Middle frontal gyrus (tissue), 1 donor: ENCODE results near the gene LRRC25.

Source experiments
- DNase-seq: peaks from one replicate; pipeline ENCODE4 v3.0.0-alpha.2; 2015; ENCODE audit warnings: low spot score; ENCODE audit errors: extremely low spot score

LRRC25 gene

DNA sequence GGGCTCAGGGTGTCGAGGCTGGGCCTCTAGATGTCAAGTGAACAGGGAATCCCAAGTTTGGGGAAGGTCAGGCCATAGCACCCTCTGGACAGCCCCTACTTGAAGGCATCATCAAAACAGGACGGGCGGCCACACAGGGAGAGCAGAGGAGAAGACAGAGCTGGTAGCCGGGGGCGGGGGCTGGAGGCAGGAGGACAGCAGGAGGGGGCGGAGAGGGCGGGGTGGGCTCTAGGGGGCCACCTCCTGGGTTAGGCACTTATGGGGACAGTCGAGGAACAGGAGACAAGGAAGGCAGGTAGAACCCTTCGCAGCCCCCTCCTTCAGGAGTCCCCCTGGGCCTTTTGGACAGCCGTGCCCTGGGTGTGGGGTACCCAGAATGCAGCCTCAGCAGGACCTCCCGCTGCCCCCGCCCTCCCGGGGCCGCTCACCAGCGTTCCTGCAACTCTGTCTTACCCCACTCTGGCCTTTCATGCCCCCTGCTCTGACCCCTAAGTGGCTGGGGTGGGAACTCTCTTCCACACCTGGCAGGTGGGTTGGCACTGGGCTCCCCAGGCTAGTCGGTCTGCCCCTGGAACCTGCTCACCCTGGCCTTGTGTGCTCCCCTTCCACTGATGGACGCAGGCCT lies 27.6 kb upstream of the LRRC25 start:
- no peak for DNase-seq

GRCh38 chr19:18424122-18424889 lies 26.9 kb upstream of the LRRC25 start:
- no peak for DNase-seq

GRCh38 chr19:18423258-18424020 lies 26.0 kb upstream of the LRRC25 start:
- no peak for DNase-seq

GRCh38 chr19:18422530-18423191 lies 25.2 kb upstream of the LRRC25 start:
- DNase-seq: no peak

DNA sequence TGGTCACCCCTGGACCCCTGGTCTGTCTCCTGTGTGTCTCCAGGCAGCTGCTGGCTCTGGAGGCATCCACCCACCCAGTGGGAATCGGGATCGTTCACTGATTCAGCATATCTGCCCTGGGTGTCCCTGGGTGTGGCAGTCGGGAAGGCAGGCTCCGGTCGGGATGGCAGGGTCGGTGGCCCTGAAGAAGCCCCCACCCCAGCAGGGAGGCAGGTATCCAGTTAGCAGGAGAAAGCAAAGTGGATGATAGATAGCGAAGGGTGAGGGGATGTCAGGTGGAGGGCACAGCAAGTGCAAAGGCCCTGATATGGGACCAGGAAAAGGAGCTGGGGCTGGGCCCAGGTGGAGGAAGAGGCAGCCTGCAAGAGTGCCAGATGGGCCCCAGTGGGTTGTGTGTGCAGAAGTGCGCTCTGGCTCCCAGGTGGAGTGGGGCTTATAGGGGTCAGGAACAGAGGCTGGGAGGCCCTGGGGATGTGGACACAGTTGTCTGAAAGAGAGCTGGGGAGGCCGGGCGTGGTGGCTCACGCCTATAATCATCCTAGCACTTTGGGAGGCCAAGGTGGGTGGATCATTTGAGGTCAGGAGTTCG lies 24.0 kb upstream of the LRRC25 start:
- no peak for DNase-seq

DNA sequence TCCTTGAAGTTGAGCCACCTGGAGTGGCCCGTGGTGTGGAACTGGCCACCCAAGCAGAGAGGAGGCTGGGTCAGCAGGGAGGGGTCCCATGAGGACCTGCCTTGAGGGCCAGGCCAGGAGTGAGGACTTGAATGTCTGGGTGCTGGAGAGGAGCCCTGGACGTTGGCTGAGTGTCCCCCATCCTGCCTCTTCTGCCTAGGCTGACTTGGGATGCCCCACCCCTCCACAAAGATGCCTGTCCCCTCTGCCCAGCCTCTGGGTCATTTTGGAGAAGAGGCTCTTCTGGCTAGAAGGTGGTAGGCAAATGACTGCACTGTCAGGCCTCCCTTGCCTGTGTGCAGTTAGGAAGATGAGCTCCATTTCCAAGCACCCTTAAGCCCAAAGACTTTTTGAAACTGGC lies 23.5 kb upstream of the LRRC25 start:
- no peak for DNase-seq

GRCh38 chr19:18419699-18420460 lies 22.5 kb upstream of the LRRC25 start:
- DNase-seq: no peak

DNA sequence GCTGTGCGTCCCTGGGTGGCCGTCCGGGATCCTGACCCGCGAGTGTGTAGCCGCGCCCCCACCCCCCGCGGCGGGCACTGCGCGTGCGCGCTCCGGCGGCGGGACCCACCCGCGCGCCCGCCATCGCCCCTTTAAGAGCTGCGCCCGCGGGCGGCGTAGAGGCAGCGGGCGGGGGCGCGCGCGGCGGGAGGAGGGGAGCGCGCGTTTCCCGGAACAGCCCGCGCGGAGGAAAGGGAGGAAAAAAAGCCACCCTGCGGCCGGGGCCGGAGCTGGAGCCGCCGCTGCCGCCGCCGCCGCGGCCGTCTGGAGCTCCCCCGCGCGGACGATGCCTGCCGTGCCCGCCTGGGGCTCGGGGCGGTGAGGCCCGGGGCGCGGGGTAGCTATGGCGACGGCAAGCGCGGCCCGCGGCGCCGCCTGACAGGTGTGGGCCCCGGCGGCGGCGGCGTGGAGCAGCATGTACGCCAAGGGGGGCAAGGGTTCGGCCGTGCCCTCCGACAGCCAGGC lies 21.8 kb upstream of the LRRC25 start, which contains the start of gene SSBP4:
TSS of gene SSBP4 (plus strand) at position 204 of the 504 bp plus-strand sequence. CDS start at position 455, 251 bp downstream.
- DNase-seq: no peak

DNA sequence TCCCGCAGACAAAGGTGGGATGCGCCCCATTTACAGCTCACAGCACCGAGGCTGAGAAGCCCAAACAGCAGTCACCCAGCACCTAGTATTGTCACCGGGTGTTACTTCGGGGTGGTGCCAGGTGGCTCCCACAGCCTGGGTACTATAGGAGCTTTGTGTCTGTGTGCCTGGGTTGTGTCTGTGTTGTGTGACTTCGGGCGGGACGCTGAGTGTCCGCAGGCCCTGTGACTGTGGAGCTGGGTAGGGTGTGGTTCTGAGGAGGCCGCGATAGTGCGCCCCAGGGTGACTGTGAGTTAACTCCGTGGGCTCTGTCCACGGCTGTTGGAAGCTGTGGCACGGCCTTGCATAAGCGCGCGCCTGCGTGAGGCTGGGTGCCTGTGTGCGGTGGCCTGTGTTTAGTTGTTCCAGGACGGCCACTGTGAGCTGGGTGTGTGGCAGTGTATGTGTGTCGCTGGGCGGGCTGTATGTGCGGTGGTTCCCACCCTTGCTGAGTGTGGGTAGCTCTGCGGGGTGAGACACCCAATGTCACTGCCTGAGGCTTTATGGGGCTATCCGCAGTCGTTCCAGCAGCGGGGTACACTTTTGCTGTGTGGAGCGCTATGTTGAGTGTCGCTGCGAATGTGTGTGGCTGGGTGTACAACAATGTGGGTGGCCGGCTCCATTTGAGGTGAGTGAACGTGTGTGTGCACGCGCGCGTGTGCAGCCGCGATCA lies 21.2 kb upstream of the LRRC25 start:
- DNase-seq: no peak

DNA sequence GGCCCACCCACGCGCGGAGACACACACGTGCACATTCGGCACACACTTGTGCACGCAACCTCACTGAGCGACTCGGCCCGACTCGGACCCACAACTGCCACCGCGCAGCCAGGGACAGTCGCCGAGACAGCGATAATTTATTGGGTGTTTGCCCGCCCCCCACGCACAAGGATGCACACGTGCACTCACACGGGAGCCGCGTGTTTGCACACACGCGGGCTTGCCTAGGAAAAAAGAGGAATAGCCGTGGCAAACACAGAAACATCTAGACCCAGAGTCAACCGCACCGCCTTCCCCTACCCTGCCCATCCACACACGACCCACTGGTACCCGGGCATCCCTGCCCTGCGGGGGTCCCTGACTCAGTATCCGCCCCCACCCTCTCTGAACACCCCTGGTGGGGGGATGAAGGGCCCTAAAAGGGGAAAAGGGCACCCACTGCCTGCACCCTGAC lies 20.6 kb upstream of the LRRC25 start:
- no peak for DNase-seq

GRCh38 chr19:18417250-18418028 lies 20.0 kb upstream of the LRRC25 start:
- DNase-seq: no peak

GRCh38 chr19:18416778-18417249 lies 19.4 kb upstream of the LRRC25 start:
- no peak for DNase-seq

DNA sequence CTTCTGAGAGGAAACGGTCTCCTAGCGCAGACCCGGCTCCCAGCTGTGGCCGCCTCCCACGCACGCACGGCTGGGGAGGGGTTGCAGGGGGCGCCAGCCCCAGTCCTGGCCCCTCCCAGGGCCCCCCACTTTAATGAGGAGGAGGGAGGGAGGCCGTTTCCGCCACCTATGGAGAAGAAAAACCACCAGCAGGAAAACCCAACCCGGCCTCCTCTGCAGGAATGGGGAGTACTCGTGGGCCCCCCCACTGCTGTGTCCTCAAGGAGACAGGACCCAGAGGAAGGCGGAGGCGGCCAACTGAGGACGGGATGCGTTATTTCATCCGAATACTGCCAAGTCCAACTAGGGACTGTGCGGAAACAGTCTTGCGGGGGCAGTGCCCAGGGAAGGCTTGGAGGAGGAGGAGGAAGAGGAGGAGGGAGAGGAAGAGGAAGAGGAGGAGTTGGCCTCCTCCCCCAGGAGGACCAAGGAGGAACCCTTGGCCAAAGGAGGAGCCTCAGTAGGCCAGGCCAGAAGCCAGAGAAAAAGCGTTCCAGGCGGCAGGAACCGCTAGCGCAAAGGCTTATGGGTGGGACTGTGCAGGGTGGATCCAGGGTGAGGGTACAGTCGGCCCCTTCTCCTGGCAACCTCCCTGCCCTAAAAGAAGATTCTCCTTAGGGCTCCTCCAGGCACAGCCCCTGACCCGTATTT lies 17.9 kb upstream of the LRRC25 start:
- DNase-seq: no peak

DNA sequence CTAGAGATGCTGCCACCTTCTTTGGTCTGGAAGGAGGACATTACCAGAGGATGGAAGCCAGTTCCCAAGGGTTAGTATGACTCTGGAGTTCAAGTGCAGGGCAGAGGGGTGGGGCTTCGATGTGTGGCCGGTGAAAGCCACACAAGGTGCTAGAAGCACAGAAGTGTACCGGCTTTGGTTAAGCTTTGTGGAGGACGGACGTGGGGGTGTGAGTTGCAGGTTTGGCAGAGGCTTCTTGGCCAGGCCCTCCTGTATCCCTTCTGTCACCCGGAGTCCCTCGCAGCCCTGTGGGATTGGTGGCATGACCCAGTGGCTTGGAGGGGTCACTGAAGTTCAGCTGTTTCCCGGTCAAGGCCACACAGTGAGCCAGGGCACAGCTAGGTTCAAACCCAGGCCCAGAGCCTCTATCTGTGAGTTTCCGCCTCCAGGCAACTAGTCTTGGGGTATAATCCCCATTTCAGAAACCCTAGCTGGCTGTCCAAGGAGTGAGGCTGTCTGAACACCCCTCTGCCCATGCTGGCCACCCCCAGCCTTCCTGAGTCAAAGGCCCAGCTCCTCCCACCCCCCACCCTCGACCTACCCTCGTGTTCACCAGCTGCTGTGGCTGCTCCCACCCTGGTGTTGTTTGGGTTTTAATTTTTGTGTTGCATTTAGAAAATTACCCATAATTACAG lies 17.2 kb upstream of the LRRC25 start:
- no peak for DNase-seq

GRCh38 chr19:18412610-18413239 lies 15.3 kb upstream of the LRRC25 start:
- no peak for DNase-seq

GRCh38 chr19:18408053-18408476 lies 10.6 kb upstream of the LRRC25 start:
- no peak for DNase-seq

DNA sequence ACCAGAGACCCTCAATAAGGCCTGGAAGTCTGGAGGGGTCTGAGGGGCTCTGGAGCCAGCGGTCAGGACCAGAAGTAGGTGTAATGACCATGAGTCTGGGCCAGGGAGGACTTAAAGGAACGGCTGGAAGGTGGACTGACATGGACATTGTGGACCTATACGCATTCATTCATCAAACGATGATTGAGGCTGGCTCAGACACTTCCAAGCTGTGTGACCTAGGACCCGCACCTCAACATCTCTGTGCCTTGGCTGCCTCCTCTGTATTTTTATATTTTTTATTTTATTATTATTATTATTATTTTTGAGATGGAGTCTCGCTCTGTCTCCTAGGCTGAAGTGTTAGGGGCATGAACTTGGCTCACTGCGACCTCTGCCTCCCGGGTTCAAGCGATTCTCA lies 9.3 kb upstream of the LRRC25 start:
- no peak for DNase-seq
